GM12872 (cell line): ENCODE measurements around the gene ROS1.

Source experiments
- CTCF ChIP-seq: IDR thresholded peaks from 3 replicates; pipeline ENCODE4 v1.5.1; 2011; ENCODE audit warnings: low read depth, mild to moderate bottlenecking, low read length, moderate library complexity; ENCODE audit not compliant: insufficient read depth

The ROS1 gene

DNA sequence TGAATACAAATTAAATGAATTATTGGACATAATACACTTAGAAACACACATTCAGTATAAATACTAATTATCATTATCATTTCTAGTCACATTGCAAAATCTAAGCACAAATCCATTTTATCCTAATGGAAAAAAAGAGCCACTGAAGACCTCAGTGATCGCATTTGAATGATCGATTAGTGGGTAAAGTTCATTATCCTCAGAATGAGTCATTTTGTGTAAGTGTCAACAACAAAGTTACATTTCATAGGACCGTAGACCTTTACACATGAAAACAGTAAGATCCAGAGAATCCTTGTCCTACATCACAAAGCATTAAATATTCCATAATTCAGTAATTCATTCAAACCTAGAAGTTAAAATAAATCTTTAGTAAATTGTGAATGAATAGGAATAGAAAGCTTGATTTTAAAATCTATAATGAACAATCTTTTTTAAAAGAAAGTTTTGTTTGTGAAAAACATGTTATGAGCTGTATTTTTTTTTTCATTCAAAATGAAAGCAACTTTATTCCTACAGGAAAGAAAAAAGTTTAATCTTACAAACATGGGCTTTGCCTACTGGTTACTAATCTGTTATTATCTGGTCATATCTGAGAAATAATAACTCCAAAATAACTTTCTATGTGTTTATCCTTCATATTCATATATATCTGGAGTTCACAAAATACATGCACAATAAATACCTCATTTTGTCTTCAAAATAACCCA, 33.7 kb downstream of the ROS1 start:
- TF ChIP-seq CTCF, result no peak

GRCh38 chr6:117389227-117390057, 36.3 kb downstream of the ROS1 start:
- no peak for TF ChIP-seq CTCF

DNA sequence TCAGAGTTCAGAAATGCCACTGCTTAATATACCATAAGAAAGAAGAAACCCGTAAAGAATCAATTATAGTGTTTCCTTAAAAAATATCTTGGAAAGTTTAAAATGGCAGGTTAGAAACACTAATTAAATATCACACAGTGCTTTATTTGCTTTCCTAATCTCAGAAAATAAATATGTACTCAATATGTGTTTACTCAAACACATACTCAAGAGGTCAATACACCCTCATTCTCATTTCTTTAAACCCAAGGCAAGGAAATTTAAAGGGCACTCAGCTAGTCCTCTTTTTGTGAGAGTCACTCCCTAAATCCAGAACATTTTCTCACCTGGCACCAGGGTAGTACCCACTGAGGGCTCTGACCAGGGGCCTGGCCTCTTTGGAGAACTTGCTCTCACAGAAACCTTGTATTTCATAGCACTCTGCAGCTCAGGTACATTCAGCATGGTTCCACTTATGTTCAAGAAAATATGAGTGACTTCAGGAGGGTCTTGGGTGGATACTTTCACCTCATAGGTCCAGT, 38.2 kb downstream of the ROS1 start:
- TF ChIP-seq CTCF, result no peak

- TF ChIP-seq CTCF, result no peak
These were observed 41.1 kb downstream of the ROS1 start for GRCh38 chr6:117384659-117385058.

DNA sequence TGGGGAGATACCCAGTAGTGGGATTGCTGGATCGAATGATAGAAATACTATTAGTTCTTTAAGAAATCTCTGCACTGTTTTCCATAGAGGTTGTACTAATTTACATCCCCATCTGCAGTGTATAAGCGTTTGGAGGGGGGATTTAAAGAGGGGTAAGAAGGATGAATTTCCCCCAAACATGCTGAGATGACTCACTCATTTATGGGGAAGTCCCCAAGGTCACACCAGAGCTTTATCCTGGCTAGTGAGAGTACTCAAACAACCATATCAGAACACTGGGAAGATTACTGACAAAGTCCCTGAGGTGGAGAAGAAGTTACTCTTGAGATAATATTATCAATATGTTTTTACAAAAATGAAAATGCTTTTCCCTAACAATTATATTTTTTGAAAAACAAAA, 44.0 kb downstream of the ROS1 start:
- TF ChIP-seq CTCF, result no peak

DNA sequence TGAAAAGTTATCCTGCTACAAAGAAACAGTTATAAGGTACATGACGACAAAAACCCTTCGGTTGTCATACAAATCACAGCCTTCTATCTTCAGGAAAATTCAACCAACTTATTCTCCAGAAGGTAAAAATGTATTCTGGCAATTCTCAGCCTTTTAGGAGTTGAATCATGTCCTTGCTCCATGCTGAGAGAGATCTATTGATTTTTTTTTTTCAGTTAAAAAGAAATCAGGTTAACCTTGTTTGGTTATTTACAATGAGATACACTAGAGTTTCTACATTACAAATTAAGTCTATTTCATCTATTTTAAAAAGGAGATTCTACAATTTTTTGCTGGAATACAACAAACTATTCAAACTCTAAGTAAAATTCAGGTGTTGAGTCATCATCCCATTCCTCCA, 45.4 kb downstream of the ROS1 start:
- TF ChIP-seq CTCF, result no peak

DNA sequence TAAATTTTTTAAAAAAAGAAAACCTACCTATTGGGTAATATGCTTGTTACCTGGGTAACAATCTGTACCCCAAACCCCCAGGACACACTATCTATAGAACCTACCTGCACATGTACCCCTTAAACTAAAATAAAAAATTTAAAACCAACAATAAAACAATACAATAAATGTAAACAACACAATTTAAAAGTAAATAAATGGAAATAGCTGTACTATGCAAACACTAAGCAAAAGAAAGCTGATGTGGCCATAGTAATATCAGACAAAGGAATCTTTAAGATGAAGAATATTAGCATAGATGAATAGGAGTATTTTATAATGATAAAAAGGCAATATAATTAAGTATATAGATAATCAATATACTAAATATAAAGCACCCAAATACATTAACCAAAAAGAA, 50.3 kb downstream of the ROS1 start:
- no peak for TF ChIP-seq CTCF
